SU-DHL-6 (cell line): ENCODE data around the gene DEAF1.

ENCODE experiments used
- EZH2phosphoT487 ChIP-seq: fragments of 200-600 bp; sonication (generic), shearing (Covaris generic); conservative IDR thresholded peaks from 2 replicates; pipeline ENCODE4 v1.6.1; 2018; ENCODE audit warnings: mild to moderate bottlenecking, antibody characterized with exemption, low read length, moderate library complexity, mixed read lengths
- TF ChIP-seq, protein P1 (sequence below): fragments of 200-600 bp; sonication (generic); IDR thresholded peaks from one replicate; pipeline ENCODE4 v1.5.1; 2017; ENCODE audit warnings: antibody characterized with exemption, mild to moderate bottlenecking, low read length, moderate library complexity; ENCODE audit not compliant: insufficient read depth, poor library complexity, severe bottlenecking

DNA sequence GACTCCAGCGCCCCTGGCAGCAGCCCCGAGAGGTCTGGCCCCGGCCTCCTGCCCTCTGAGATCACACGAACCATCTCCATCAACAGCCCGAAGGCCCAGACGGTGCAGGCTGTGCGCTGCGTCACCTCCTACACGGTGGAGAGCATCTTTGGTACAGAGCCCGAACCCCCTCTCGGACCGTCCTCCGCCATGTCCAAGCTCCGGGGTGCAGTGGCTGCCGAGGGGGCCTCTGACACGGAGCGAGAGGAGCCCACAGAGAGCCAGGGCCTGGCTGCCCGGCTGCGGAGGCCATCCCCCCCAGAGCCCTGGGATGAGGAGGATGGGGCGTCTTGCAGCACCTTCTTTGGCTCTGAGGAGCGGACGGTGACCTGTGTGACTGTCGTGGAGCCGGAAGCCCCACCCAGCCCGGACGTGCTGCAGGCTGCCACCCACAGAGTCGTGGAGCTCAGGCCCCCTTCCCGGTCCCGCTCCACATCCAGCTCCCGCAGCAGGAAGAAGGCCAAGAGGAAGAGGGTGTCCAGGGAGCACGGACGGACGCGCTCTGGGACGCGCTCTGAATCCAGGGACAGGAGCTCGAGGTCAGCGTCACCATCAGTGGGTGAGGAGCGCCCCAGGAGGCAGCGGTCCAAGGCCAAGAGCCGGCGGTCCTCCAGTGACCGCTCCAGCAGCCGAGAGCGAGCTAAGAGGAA is 86.9 kb downstream of the DEAF1 start:
- TF ChIP-seq EZH2phosphoT487 = no peak
- TF ChIP-seq, protein P1, sequence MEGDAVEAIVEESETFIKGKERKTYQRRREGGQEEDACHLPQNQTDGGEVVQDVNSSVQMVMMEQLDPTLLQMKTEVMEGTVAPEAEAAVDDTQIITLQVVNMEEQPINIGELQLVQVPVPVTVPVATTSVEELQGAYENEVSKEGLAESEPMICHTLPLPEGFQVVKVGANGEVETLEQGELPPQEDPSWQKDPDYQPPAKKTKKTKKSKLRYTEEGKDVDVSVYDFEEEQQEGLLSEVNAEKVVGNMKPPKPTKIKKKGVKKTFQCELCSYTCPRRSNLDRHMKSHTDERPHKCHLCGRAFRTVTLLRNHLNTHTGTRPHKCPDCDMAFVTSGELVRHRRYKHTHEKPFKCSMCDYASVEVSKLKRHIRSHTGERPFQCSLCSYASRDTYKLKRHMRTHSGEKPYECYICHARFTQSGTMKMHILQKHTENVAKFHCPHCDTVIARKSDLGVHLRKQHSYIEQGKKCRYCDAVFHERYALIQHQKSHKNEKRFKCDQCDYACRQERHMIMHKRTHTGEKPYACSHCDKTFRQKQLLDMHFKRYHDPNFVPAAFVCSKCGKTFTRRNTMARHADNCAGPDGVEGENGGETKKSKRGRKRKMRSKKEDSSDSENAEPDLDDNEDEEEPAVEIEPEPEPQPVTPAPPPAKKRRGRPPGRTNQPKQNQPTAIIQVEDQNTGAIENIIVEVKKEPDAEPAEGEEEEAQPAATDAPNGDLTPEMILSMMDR = no peak
